Measurements from ENCODE around the gene NDUFAF2. TPM values are rescaled to one million over a fixed set of nuclear protein-coding genes. Genes with fewer than 3 reads are reported as not detected.

The NDUFAF2 gene
- total and polyA plus RNA-seq, 2 of the 13 experiments (the other 11 are each of a cell fraction or from before 2014, with no cell fraction given): 34.0 to 78.4 TPM

DNA sequence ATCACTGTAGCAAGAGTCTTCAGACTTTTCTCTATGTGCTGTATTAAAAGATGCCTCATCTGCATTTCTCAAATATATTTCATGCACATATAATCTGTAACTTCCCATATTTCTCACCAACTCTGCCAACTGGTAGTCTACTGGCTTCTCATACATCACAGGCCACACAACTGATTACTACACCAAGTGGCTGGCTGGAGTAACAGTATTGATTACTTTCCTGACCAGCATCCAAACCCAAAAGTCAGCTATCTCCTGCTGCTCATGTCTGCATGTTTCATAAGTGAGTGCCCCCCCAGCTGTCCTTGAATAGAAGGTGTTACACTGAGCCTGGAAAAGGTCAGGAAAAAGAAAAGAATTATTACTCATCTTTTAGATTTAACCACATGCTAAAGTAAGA is 17.6 kb upstream of the NDUFAF2 start (continued):
- TF ChIP-seq, protein P1, sequence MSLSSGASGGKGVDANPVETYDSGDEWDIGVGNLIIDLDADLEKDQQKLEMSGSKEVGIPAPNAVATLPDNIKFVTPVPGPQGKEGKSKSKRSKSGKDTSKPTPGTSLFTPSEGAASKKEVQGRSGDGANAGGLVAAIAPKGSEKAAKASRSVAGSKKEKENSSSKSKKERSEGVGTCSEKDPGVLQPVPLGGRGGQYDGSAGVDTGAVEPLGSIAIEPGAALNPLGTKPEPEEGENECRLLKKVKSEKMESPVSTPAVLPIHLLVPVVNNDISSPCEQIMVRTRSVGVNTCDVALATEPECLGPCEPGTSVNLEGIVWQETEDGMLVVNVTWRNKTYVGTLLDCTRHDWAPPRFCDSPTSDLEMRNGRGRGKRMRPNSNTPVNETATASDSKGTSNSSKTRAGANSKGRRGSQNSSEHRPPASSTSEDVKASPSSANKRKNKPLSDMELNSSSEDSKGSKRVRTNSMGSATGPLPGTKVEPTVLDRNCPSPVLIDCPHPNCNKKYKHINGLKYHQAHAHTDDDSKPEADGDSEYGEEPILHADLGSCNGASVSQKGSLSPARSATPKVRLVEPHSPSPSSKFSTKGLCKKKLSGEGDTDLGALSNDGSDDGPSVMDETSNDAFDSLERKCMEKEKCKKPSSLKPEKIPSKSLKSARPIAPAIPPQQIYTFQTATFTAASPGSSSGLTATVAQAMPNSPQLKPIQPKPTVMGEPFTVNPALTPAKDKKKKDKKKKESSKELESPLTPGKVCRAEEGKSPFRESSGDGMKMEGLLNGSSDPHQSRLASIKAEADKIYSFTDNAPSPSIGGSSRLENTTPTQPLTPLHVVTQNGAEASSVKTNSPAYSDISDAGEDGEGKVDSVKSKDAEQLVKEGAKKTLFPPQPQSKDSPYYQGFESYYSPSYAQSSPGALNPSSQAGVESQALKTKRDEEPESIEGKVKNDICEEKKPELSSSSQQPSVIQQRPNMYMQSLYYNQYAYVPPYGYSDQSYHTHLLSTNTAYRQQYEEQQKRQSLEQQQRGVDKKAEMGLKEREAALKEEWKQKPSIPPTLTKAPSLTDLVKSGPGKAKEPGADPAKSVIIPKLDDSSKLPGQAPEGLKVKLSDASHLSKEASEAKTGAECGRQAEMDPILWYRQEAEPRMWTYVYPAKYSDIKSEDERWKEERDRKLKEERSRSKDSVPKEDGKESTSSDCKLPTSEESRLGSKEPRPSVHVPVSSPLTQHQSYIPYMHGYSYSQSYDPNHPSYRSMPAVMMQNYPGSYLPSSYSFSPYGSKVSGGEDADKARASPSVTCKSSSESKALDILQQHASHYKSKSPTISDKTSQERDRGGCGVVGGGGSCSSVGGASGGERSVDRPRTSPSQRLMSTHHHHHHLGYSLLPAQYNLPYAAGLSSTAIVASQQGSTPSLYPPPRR (CRISPR knock-in tag; IDR thresholded peaks at IDR 0.05; ENCODE audit: borderline replicate concordance): no peak
- TF ChIP-seq, protein P2, sequence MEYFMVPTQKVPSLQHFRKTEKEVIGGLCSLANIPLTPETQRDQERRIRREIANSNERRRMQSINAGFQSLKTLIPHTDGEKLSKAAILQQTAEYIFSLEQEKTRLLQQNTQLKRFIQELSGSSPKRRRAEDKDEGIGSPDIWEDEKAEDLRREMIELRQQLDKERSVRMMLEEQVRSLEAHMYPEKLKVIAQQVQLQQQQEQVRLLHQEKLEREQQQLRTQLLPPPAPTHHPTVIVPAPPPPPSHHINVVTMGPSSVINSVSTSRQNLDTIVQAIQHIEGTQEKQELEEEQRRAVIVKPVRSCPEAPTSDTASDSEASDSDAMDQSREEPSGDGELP (IDR thresholded peaks at IDR 0.05; ENCODE audit: borderline replicate concordance, low read depth): no peak
- no peak for TF ChIP-seq MEF2D (CRISPR knock-in tag; IDR thresholded peaks at IDR 0.05)
- no peak for TF ChIP-seq SUZ12 (IDR thresholded peaks at IDR 0.05; ENCODE audit: low read depth, low read length)
- TF ChIP-seq SMAD1 (CRISPR knock-in tag; IDR thresholded peaks at IDR 0.05; ENCODE audit: borderline replicate concordance, low read depth): no peak
- TF ChIP-seq ZNF3 (CRISPR knock-in tag; IDR thresholded peaks at IDR 0.05): no peak
- TF ChIP-seq PHF5A (CRISPR knock-in tag; IDR thresholded peaks at IDR 0.05; ENCODE audit: low read depth, unreplicated experiment): no peak
- TF ChIP-seq, protein P3, sequence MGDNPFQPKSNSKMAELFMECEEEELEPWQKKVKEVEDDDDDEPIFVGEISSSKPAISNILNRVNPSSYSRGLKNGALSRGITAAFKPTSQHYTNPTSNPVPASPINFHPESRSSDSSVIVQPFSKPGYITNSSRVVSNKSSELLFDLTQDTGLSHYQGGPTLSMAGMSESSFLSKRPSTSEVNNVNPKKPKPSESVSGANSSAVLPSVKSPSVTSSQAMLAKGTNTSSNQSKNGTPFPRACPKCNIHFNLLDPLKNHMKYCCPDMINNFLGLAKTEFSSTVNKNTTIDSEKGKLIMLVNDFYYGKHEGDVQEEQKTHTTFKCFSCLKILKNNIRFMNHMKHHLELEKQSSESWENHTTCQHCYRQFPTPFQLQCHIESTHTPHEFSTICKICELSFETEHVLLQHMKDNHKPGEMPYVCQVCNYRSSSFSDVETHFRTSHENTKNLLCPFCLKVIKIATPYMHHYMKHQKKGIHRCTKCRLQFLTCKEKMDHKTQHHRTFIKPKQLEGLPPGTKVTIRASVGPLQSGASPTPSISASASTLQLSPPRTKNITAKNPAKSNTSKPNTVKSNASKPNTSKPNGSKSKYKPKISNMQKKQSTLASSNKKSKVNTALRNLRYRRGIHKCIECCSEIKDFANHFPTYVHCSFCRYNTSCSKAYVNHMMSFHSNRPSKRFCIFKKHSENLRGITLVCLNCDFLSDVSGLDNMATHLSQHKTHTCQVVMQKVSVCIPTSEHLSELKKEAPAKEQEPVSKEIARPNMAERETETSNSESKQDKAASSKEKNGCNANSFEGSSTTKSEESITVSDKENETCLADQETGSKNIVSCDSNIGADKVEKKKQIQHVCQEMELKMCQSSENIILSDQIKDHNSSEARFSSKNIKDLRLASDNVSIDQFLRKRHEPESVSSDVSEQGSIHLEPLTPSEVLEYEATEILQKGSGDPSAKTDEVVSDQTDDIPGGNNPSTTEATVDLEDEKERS (CRISPR knock-in tag; IDR thresholded peaks at IDR 0.05): no peak
- TF ChIP-seq NKX3-1 (CRISPR knock-in tag; IDR thresholded peaks at IDR 0.05): no peak
- no peak for TF ChIP-seq ZBTB38 (CRISPR knock-in tag; IDR thresholded peaks at IDR 0.05)
